ENCODE results near the gene CAMTA1. TPM values are rescaled to one million over a fixed set of nuclear protein-coding genes. Genes with fewer than 3 reads are reported as not detected.

The CAMTA1 gene
- total RNA-seq, 1 donor from 2014 or later, result 81.6 TPM

DNA sequence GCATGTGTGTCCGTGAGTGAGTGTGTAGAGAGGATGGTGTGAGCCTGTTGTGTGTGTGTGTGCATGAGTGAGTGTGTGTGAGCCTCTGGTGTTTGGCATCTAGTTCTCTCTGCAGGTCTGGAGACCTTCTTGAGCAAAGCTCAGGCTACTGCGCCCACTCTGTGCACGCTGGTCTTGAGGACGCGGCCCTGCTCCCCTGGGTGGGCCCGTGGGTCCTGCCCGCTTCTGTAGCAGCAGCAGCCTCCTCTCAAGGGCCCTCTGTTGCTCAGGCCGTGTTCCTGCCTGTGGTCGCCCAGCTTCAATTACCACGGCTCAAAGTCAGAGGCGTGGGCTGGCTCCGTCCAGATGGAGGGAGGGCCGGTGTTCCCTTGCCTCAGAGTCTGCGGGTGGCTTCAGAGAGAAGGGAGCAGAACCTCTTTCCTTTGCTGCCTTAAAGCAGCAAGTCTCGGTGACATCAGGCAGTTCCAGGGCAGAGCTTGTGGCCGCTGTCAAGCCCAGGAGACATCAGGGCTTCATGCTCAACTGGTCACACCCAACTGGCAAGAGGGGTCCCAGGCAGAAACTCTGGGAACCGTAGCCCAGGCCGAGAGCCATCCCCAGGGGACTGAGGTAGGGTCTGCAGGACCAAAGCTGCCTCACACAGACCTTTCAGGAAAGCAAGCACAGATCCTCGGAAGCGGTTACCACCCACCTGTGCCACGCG is 715.3 kb downstream of the CAMTA1 start:
- TF ChIP-seq, protein P1, sequence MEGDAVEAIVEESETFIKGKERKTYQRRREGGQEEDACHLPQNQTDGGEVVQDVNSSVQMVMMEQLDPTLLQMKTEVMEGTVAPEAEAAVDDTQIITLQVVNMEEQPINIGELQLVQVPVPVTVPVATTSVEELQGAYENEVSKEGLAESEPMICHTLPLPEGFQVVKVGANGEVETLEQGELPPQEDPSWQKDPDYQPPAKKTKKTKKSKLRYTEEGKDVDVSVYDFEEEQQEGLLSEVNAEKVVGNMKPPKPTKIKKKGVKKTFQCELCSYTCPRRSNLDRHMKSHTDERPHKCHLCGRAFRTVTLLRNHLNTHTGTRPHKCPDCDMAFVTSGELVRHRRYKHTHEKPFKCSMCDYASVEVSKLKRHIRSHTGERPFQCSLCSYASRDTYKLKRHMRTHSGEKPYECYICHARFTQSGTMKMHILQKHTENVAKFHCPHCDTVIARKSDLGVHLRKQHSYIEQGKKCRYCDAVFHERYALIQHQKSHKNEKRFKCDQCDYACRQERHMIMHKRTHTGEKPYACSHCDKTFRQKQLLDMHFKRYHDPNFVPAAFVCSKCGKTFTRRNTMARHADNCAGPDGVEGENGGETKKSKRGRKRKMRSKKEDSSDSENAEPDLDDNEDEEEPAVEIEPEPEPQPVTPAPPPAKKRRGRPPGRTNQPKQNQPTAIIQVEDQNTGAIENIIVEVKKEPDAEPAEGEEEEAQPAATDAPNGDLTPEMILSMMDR (IDR thresholded peaks at IDR 0.05), result no peak
- Mint-ChIP-seq H3K4me3 (ENCODE audit: unreplicated experiment) (no peak overlapping the region), H3K4me1 (ENCODE audit: unreplicated experiment) (peaks cover 5% of the 10 kb centered on the region), H3K27ac (ENCODE audit: unreplicated experiment) (no peak overlapping the region), H3K9me3 (ENCODE audit: unreplicated experiment) (no peaks in the 10 kb centered on the region), H3K36me3 (ENCODE audit: unreplicated experiment) (no peaks in the 10 kb centered on the region), H3K27me3 (ENCODE audit: unreplicated experiment) (no peaks in the 10 kb centered on the region)
- DNase-seq (ENCODE audit: extremely low spot score, unreplicated experiment), result no peak

DNA sequence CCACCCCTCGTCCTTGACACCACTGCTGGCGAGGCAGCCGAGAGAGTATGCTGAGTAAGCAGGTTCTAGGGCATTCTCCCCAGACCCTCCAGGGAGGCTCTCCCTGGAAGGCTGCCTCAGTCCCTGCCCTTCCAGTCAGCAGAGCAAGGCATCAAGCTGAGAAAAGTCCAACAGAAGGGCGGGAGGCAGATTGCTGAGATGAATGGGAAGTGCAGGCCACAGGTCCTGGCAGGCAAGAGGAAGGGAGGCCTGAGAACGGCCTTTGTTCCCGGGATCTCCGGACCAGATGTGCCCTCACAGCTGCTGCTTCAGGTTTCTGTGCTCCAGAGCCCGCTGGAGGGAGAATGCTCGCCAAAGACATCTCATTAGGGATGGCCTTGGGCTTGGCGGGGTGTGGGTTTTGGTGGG is 715.8 kb downstream of the CAMTA1 start:
- H3K27ac Mint-ChIP-seq (ENCODE audit: unreplicated experiment), result peak overlapping the region; percentile 21
- TF ChIP-seq, protein P1 (IDR thresholded peaks at IDR 0.05), result no peak
- no peak for DNase-seq (ENCODE audit: extremely low spot score, unreplicated experiment)
- H3K4me3 Mint-ChIP-seq (ENCODE audit: unreplicated experiment), result no peak overlapping the region
- H3K4me1 Mint-ChIP-seq (ENCODE audit: unreplicated experiment), result peaks cover 5% of the 10 kb centered on the region
- H3K9me3 Mint-ChIP-seq (ENCODE audit: unreplicated experiment), result no peaks in the 10 kb centered on the region
- no peaks in the 10 kb centered on the region for H3K27me3 Mint-ChIP-seq (ENCODE audit: unreplicated experiment)
- H3K36me3 Mint-ChIP-seq (ENCODE audit: unreplicated experiment), result no peaks in the 10 kb centered on the region

DNA sequence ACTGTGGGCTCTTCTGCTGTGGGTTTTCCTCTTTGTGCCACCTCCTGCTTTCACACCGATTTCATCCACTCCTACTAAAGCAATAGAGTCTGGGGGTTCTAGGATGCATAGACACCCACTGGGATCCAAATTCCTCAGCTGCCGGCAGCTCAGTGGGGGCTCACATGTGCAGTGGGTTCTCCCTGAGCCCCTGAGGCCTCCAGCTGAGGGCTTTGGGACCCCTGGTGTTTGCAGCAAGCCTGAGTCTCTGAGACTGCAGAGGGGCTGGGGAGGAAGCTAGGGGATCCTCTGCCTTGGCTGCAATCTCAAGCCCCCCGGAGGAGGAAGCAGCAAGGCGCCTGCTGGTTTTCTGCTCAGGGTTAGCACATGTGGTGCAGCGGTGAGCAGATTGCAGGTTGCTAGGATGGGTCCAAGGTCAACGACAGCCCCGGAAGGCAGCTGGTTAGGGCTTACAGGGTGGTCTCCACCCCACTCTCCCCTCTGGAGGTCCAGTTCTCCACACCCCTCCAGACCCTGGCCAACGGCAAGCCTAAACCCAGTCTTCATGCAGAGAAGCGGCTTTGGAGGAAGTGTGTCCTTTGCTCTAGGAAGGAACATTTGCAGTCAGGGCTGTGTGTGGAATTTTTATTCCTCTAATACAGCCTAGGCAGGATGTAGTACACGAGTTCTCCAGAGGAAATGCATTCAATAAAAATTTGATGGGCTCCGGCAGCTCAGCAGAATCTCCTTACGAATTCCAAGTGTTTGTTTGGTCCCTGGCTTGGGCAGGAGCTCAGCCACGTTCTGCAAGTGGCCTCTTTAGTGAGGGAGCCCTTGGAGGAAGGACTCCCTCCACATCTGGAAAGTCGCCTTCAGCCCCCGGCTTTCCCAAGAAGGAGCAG is 716.7 kb downstream of the CAMTA1 start:
- no peaks in the 10 kb centered on the region for H3K9me3 Mint-ChIP-seq (ENCODE audit: unreplicated experiment)
- H3K27ac Mint-ChIP-seq (ENCODE audit: unreplicated experiment), result no peak overlapping the region
- no peak overlapping the region for H3K4me3 Mint-ChIP-seq (ENCODE audit: unreplicated experiment)
- peaks cover 5% of the 10 kb centered on the region for H3K4me1 Mint-ChIP-seq (ENCODE audit: unreplicated experiment)
- no peak for DNase-seq (ENCODE audit: extremely low spot score, unreplicated experiment)
- no peaks in the 10 kb centered on the region for H3K36me3 Mint-ChIP-seq (ENCODE audit: unreplicated experiment)
- H3K27me3 Mint-ChIP-seq (ENCODE audit: unreplicated experiment), result no peaks in the 10 kb centered on the region
- TF ChIP-seq, protein P1 (IDR thresholded peaks at IDR 0.05), result no peak

DNA sequence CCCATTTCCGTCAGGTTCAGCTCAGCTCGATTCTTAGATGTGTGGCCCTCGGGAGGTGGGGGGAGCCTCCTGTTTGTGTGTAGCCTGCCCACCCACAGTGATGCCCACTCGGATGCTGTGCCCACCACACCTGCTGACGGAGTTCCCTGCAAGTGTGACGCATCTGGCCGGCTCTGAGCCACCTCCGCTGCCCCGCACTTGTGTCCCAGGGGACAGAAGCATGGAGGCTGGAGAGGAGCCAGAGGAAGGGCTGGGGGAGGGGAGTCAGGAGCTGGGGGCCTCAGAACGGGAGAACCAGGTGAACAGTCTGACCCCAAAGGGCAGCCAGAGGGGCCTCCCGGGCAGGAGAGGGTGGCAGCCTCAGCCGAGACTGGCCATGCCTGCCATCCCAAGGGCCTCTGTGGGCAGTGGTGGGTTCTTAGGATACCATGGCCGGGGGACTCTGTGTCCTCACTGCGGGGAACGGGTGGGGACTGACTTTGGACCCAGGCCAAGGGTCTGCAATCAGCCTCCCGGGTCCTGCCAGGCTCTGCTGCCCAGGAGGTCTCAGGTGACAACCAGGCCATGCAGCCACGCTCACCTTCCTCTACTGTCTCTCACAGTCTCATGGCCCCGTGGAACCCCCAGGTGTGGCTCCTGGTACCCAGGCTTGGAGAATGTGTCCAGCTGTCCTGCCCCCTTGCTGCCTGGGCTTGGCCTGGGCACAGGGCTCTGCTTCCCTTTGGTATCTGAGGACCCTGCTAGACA is 718.6 kb downstream of the CAMTA1 start:
- H3K27me3 Mint-ChIP-seq (ENCODE audit: unreplicated experiment), result no peaks in the 10 kb centered on the region
- peaks cover 5% of the 10 kb centered on the region for H3K4me1 Mint-ChIP-seq (ENCODE audit: unreplicated experiment)
- no peaks in the 10 kb centered on the region for H3K9me3 Mint-ChIP-seq (ENCODE audit: unreplicated experiment)
- no peak overlapping the region for H3K4me3 Mint-ChIP-seq (ENCODE audit: unreplicated experiment)
- no peak for DNase-seq (ENCODE audit: extremely low spot score, unreplicated experiment)
- no peak overlapping the region for H3K27ac Mint-ChIP-seq (ENCODE audit: unreplicated experiment)
- TF ChIP-seq, protein P1 (IDR thresholded peaks at IDR 0.05), result no peak
- no peaks in the 10 kb centered on the region for H3K36me3 Mint-ChIP-seq (ENCODE audit: unreplicated experiment)

DNA sequence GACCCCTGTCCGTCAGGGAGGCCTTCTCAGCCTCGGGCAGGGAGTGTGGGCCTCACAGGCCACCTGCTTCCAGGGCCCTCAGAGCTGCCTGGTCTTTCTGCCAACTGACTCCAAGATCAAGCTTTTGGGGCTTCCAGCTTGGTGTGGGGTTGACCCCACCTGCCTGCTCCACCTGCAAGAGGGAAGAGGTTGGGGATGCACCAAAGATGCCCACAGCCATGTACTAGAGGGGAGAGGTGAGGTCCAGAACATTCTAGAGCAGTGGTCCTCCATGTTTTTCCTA is 719.1 kb downstream of the CAMTA1 start:
- Mint-ChIP-seq H3K9me3 (ENCODE audit: unreplicated experiment) (no peaks in the 10 kb centered on the region), H3K36me3 (ENCODE audit: unreplicated experiment) (no peaks in the 10 kb centered on the region), H3K4me3 (ENCODE audit: unreplicated experiment) (no peak overlapping the region), H3K4me1 (ENCODE audit: unreplicated experiment) (peaks cover 5% of the 10 kb centered on the region), H3K27ac (ENCODE audit: unreplicated experiment) (no peak overlapping the region), H3K27me3 (ENCODE audit: unreplicated experiment) (no peaks in the 10 kb centered on the region)
- TF ChIP-seq, protein P1 (IDR thresholded peaks at IDR 0.05), result no peak
- no peak for DNase-seq (ENCODE audit: extremely low spot score, unreplicated experiment)
